ENCODE results near the gene TRIM6. TPM values are rescaled to one million over a fixed set of nuclear protein-coding genes. Genes with fewer than 3 reads are reported as not detected.

The TRIM6 gene
- total RNA-seq (2022) (0.74 and 0.75 TPM in 2 replicates), Bru-seq, nascent RNA (percentile 31 among the genes with signal in this experiment), BruChase-seq, experiment 1, labeled RNA remaining after a 6-hour chase (percentile 45 among the genes with signal in this experiment), BruChase-seq, experiment 2, labeled RNA remaining after a 2-hour chase (percentile 45 among the genes with signal in this experiment)
- long read RNA-seq, partial matches to known transcripts: 0 of 1 reads
- long read RNA-seq, other reads (novel, unspliced or antisense): 0 of 1 reads

DNA sequence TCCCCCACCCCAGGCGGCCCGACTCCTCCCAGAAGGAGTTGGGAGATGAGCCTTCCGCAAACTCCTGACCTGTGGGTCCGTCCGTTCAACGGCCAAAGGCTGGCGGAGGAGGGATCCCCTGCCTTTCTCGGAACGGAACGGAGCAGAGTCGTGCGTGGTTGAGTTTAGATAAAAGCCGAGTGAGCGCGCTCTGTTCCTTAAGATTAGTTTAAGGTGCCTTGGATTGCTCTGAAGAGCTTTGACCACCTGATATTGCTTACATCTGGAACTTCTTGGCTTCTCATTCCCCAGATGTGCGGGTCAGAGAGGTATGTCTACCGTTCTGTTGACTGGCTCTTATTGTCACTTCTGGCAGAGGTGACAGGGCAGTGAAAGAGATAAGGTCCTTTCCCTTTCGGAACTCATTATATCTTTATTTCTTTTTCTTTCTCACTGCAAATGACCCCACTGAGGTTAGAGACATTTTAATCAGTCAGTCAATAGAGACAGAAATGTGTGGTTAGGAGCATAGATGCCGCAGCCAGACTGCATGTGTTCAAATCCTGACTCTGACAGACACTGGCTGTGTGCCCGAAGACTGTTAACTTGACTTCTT, at the start of gene TRIM6:
Gene TRIM6, plus strand, starts transcription at position 31 of the 595 bp plus-strand sequence. Its CDS starts 261 bp downstream, at position 292.
- Mint-ChIP-seq H3K27ac (ENCODE audit: low read depth, unreplicated experiment) (no peak within 1 kb of the TSS), H3K4me1 (ENCODE audit: insufficient read depth, unreplicated experiment) (peaks cover 11% of the 10 kb centered on the region), H3K4me3 (ENCODE audit: unreplicated experiment) (peak within 1 kb of the TSS; percentile 76), H3K27me3 (ENCODE audit: insufficient read depth, unreplicated experiment) (no peaks in the 10 kb centered on the region), H3K9me3 (ENCODE audit: unreplicated experiment) (no peaks in the 10 kb centered on the region), H3K36me3 (ENCODE audit: insufficient read depth, unreplicated experiment) (no peaks in the 10 kb centered on the region)
- intact Hi-C loops (cut with micrococcal nuclease): loop anchor here (1.0 kb wide), 1 partner anchor 44 kb away; no protein-coding TSS in a partner anchor
- TF ChIP-seq, protein P1, sequence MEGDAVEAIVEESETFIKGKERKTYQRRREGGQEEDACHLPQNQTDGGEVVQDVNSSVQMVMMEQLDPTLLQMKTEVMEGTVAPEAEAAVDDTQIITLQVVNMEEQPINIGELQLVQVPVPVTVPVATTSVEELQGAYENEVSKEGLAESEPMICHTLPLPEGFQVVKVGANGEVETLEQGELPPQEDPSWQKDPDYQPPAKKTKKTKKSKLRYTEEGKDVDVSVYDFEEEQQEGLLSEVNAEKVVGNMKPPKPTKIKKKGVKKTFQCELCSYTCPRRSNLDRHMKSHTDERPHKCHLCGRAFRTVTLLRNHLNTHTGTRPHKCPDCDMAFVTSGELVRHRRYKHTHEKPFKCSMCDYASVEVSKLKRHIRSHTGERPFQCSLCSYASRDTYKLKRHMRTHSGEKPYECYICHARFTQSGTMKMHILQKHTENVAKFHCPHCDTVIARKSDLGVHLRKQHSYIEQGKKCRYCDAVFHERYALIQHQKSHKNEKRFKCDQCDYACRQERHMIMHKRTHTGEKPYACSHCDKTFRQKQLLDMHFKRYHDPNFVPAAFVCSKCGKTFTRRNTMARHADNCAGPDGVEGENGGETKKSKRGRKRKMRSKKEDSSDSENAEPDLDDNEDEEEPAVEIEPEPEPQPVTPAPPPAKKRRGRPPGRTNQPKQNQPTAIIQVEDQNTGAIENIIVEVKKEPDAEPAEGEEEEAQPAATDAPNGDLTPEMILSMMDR (IDR thresholded peaks at IDR 0.05; ENCODE audit: unreplicated experiment): no peak
- peak; percentile 47 for DNase-seq (ENCODE audit: unreplicated experiment)
- TSS peak; percentile 27 for BruUV-seq (replicated peaks)
- POLR2A ChIA-PET: interaction anchor here (0.7 to 2.7 kb wide), 6 partner anchors 9 to 94 kb away, joined by 4 to 11 read pairs (median 6); partner anchors contain the start of gene TRIM22
- CTCF ChIA-PET: interaction anchor here (1.0 to 1.9 kb wide), 4 partner anchors 9 to 109 kb away, joined by 3 to 8 read pairs (median 4); partner anchors contain the start of gene TRIM5

DNA sequence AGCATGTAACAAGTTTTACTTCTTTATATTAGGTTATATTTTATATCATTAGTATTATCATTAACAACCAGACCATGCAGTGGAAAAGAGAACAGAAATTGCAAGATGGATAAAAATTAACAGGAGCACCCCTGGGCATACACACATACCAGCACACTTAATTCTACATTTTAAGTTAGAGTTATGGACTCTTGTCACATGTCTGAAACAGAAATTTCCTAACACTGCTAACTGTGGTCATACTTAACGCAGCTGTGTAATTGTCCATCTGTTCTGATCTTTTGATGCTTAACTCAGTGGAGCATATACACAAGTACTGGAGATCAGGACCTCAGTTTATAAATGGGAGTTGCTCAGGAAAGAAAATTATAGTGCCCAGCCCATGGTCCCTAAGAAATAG, 48.5 kb upstream of the TRIM6 start:
- intact Hi-C loops (cut with micrococcal nuclease): no loop called here
- Mint-ChIP-seq H3K4me1 (ENCODE audit: insufficient read depth, unreplicated experiment) (peaks cover 13% of the 10 kb centered on the region), H3K36me3 (ENCODE audit: insufficient read depth, unreplicated experiment) (no peaks in the 10 kb centered on the region), H3K27ac (ENCODE audit: low read depth, unreplicated experiment) (no peak overlapping the region), H3K27me3 (ENCODE audit: insufficient read depth, unreplicated experiment) (no peaks in the 10 kb centered on the region), H3K9me3 (ENCODE audit: unreplicated experiment) (no peaks in the 10 kb centered on the region), H3K4me3 (ENCODE audit: unreplicated experiment) (no peak overlapping the region)
- TF ChIP-seq, protein P1 (IDR thresholded peaks at IDR 0.05; ENCODE audit: unreplicated experiment): no peak
- no TSS peak for BruUV-seq (replicated peaks)
- ChIA-PET CTCF (interaction anchor here (1.1 to 1.2 kb wide), 2 partner anchors 54 to 72 kb away, joined by 3 read pairs; no protein-coding TSS in a partner anchor), POLR2A (no interaction called here)
- no peak for DNase-seq (ENCODE audit: unreplicated experiment)

DNA sequence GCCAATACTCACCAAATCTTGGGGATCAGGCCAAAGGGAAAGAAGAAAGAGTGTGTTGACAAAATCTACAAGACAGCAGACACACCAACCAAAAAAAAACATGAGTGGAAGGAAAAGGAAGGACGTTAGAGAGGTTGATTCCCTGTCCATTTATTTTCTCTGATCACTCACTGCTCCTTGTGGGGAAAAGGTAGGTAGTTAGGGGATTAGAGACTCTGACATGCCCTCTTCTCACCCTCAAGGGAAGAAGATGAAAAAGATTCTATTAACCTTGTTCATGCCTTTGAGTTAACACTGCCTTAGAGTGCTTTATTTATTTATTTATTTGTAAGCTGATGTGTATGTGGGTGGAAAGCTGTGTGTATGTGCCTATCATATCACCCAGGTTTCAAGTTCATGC, 48.0 kb upstream of the TRIM6 start, which contains the start of gene OR52H1:
Gene OR52H1, minus strand, starts transcription at position 101 of the 400 bp plus-strand sequence. CDS start 3,035 bp downstream, outside the sequence.
- TF ChIP-seq, protein P1 (IDR thresholded peaks at IDR 0.05; ENCODE audit: unreplicated experiment): no peak
- DNase-seq (ENCODE audit: unreplicated experiment): no peak
- no TSS peak for BruUV-seq (replicated peaks)
- peaks cover 13% of the 10 kb centered on the region for H3K4me1 Mint-ChIP-seq (ENCODE audit: insufficient read depth, unreplicated experiment)
- intact Hi-C loops (cut with micrococcal nuclease): no loop called here
- no peaks in the 10 kb centered on the region for H3K36me3 Mint-ChIP-seq (ENCODE audit: insufficient read depth, unreplicated experiment)
- H3K27me3 Mint-ChIP-seq (ENCODE audit: insufficient read depth, unreplicated experiment): no peaks in the 10 kb centered on the region
- H3K9me3 Mint-ChIP-seq (ENCODE audit: unreplicated experiment): no peaks in the 10 kb centered on the region
- no peak within 1 kb of the TSS for H3K4me3 Mint-ChIP-seq (ENCODE audit: unreplicated experiment)
- ChIA-PET CTCF (interaction anchor here (1.1 to 1.2 kb wide), 2 partner anchors 54 to 72 kb away, joined by 3 read pairs; no protein-coding TSS in a partner anchor), POLR2A (no interaction called here)
- no peak within 1 kb of the TSS for H3K27ac Mint-ChIP-seq (ENCODE audit: low read depth, unreplicated experiment)

GRCh38 chr11:5550440-5551095, 45.9 kb upstream of the TRIM6 start:
- ChIA-PET CTCF (interaction anchor here (1.0 kb wide), 1 partner anchor 75 kb away, joined by 4 read pairs; no protein-coding TSS in a partner anchor), POLR2A (no interaction called here)
- peaks cover 13% of the 10 kb centered on the region for H3K4me1 Mint-ChIP-seq (ENCODE audit: insufficient read depth, unreplicated experiment)
- no peaks in the 10 kb centered on the region for H3K9me3 Mint-ChIP-seq (ENCODE audit: unreplicated experiment)
- H3K27ac Mint-ChIP-seq (ENCODE audit: low read depth, unreplicated experiment): no peak overlapping the region
- peaks cover 19% of the 10 kb centered on the region for H3K27me3 Mint-ChIP-seq (ENCODE audit: insufficient read depth, unreplicated experiment)
- peak; percentile 11 for DNase-seq (ENCODE audit: unreplicated experiment)
- H3K4me3 Mint-ChIP-seq (ENCODE audit: unreplicated experiment): no peak overlapping the region
- H3K36me3 Mint-ChIP-seq (ENCODE audit: insufficient read depth, unreplicated experiment): no peaks in the 10 kb centered on the region
- TF ChIP-seq, protein P1 (IDR thresholded peaks at IDR 0.05; ENCODE audit: unreplicated experiment): no peak
- intact Hi-C loops (cut with micrococcal nuclease): loop anchor here (5.0 to 10.0 kb wide), 2 partner anchors 343 to 426 kb away; no protein-coding TSS in a partner anchor
- no TSS peak for BruUV-seq (replicated peaks)

All from MCF 10A (cell line).